Muscle layer of colon (tissue), 2 donors: ENCODE measurements around the gene CTDSPL.
A peak's percentile ranks its signal among the peaks of the same experiment; 100 is the strongest.
"Not testable (repeated sequence)": the region's sequence is repeated elsewhere in the genome, so short reads cannot be mapped to it uniquely, and the experiment has no call there.

Experiments used
- H3K27ac ChIP-seq: one replicate; pipeline ENCODE4 v1.7.0; 2013; ENCODE audit warnings: low read depth, mild to moderate bottlenecking, low read length, moderate library complexity
- H3K27me3 ChIP-seq, 2 donors: one replicate each; pipeline ENCODE4 v1.7.0; 2013; ENCODE audit warnings: low read length in 2 of 2, mild to moderate bottlenecking in 2 of 2; ENCODE audit not compliant: insufficient read depth in 2 of 2, control insufficient read depth in 1 of 2
- H3K36me3 ChIP-seq: one replicate; pipeline ENCODE4 v1.7.0; 2013; ENCODE audit warnings: mild to moderate bottlenecking, low read length; ENCODE audit not compliant: insufficient read depth
- H3K4me1 ChIP-seq: one replicate; pipeline ENCODE4 v1.7.0; 2013; ENCODE audit warnings: mild to moderate bottlenecking, low read length; ENCODE audit not compliant: insufficient read depth
- H3K4me3 ChIP-seq, 2 donors: one replicate each; pipeline ENCODE4 v1.7.0; 2013; ENCODE audit warnings: low read length in 2 of 2, low read depth in 1 of 2, mild to moderate bottlenecking in 1 of 2, moderate library complexity in 1 of 2
- H3K9ac ChIP-seq: one replicate; pipeline ENCODE4 v1.7.0; 2013; ENCODE audit warnings: low read length
- H3K9me3 ChIP-seq: one replicate; pipeline ENCODE4 v1.7.0; 2013; ENCODE audit warnings: mild to moderate bottlenecking, low read length
- donor health status: abdominal sarcoma.
- donor health status: Adenocarcinoma of cecum.

Gene CTDSPL

DNA sequence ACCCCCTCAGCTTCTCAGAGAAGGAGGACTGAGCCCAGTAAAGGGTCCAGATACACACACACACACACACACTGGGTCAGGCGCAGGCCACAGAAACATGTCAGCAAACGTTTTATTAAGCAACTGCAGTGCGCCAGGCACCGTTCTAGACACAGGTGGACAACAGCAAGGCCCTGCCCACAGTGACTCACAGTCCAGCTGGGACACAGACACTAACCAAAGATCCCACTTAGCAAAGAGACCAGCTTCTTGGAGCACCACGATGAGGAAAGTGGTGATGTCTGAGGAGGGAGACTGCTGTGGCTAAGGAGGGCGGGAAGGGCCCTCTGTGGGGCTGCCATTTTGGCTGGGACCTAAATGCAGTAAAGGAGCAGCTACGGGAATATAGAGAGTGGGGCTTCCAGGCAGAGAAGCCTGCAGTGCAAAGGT lies 126.1 kb downstream of the CTDSPL start:
- H3K27me3 ChIP-seq = no peaks in the 10 kb centered on the region
- H3K9ac ChIP-seq = no peak overlapping the region
- H3K9me3 ChIP-seq = no peaks in the 10 kb centered on the region
- no peak overlapping the region for H3K27ac ChIP-seq
- no peaks in the 10 kb centered on the region for H3K4me1 ChIP-seq
- peaks cover 11% of the 10 kb centered on the region for H3K36me3 ChIP-seq
- H3K4me3 ChIP-seq = no peak overlapping the region

GRCh38 chr3:37988376-37988775 lies 126.7 kb downstream of the CTDSPL start:
- H3K4me1 ChIP-seq, H3K4me3 ChIP-seq, H3K9me3 ChIP-seq, H3K27ac ChIP-seq, H3K9ac ChIP-seq, H3K27me3 ChIP-seq: not testable (repeated sequence)
- H3K36me3 ChIP-seq = peaks cover 11% of the 10 kb centered on the region

GRCh38 chr3:37988931-37989525 lies 127.3 kb downstream of the CTDSPL start:
- Histone ChIP-seq H3K9ac (no peak overlapping the region), H3K4me1 (peaks cover 7% of the 10 kb centered on the region), H3K36me3 (peaks cover 11% of the 10 kb centered on the region), H3K27ac (no peak overlapping the region), H3K4me3 (no peak overlapping the region), H3K27me3 (no peaks in the 10 kb centered on the region), H3K9me3 (no peaks in the 10 kb centered on the region)

- Histone ChIP-seq H3K27ac (no peak overlapping the region), H3K36me3 (peaks cover 3% of the 10 kb centered on the region), H3K27me3 (no peaks in the 10 kb centered on the region), H3K4me3 (no peak overlapping the region), H3K9ac (no peak overlapping the region), H3K4me1 (peaks cover 7% of the 10 kb centered on the region), H3K9me3 (no peaks in the 10 kb centered on the region)
Measured at GRCh38 chr3:37989821-37990480, 128.3 kb downstream of the CTDSPL start.

- Histone ChIP-seq H3K9me3 (no peaks in the 10 kb centered on the region), H3K4me1 (peaks cover 7% of the 10 kb centered on the region), H3K27me3 (no peaks in the 10 kb centered on the region), H3K9ac (no peak within 1 kb of the TSS), H3K27ac (no peak within 1 kb of the TSS), H3K4me3 (no peak within 1 kb of the TSS), H3K36me3 (no peaks in the 10 kb centered on the region)
Measured at GRCh38 chr3:37990527-37990926, 128.8 kb downstream of the CTDSPL start, which contains the start of gene VILL. Gene VILL, plus strand, starts transcription at chr3:37990786. Its CDS starts 2,887 bp downstream, at chr3:37993673.

GRCh38 chr3:37991109-37991508 lies 129.4 kb downstream of the CTDSPL start:
- Histone ChIP-seq H3K9me3 (no peaks in the 10 kb centered on the region), H3K4me1 (peaks cover 7% of the 10 kb centered on the region), H3K36me3 (no peaks in the 10 kb centered on the region), H3K27ac (no peak overlapping the region), H3K9ac (no peak overlapping the region), H3K27me3 (no peaks in the 10 kb centered on the region), H3K4me3 (no peak overlapping the region)

- Histone ChIP-seq H3K4me1 (peaks cover 7% of the 10 kb centered on the region), H3K36me3 (no peaks in the 10 kb centered on the region), H3K9ac (no peak overlapping the region), H3K4me3 (no peak overlapping the region), H3K9me3 (no peaks in the 10 kb centered on the region), H3K27ac (no peak overlapping the region), H3K27me3 (no peaks in the 10 kb centered on the region)
Measured at GRCh38 chr3:37991823-37992222, 130.1 kb downstream of the CTDSPL start.

DNA sequence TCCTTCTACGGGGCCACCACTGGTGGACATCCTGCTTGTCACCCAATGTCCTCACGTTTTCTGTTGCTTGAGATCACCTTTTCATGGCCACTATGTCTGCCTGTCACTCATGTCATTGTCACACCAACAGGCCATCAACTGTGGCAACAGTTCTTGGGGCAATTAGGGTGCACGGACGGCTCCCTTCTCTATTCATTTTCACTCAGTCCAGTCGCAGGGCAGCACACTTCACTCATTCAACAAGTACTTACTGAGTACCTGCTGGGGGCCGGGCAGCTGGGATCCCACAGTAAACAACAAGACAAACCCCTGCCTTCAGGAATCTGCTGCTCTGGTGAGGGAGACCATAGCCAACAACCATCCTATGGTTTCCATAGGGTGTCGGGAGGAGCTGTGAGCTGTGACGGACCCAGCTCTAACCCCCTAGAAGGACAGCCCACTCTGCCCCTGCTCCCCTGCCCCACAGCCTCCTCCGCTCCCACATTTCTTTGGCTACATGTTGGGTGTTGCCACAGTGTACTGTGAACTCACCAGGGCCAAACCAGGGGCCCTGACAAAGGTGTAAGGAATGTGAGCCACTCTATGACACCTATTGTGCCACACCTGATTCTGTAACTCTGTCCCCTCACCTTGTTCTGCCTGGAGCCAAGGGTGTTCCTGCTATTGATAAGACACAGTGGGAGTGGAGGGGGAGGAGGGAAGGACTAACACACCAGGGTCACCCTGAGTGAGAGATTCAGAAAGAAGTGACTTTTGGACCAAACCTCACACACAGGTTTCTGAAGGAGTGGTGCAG lies 130.8 kb downstream of the CTDSPL start:
- Histone ChIP-seq H3K27ac (no peak overlapping the region), H3K9ac (no peak overlapping the region), H3K4me3 (no peak overlapping the region), H3K27me3 (no peaks in the 10 kb centered on the region), H3K4me1 (peaks cover 7% of the 10 kb centered on the region), H3K36me3 (no peaks in the 10 kb centered on the region), H3K9me3 (no peaks in the 10 kb centered on the region)

DNA sequence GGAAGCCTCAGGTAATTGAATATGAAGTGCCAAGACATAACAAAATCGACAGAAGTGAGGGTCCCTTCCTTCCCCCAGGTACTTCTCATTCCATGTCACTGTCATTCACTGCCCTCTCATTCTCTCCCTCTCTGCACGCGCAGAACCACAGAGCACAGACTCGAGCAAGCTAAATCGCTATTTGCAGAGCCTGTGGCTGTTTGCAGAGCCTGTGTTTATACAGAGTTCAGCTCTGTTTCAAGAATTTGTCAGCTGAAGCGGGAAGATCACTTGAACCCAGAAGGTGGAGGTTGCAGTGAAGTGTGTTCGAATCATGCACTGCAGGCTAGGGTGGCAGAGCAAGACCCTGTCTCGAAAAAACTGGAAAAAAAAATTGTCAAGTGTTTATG lies 131.4 kb downstream of the CTDSPL start:
- H3K9me3 ChIP-seq = no peaks in the 10 kb centered on the region
- no peaks in the 10 kb centered on the region for H3K27me3 ChIP-seq
- H3K4me3 ChIP-seq = peak overlapping the region in 1 of 2 donors; percentile 85
- H3K4me1 ChIP-seq = peaks cover 10% of the 10 kb centered on the region
- no peaks in the 10 kb centered on the region for H3K36me3 ChIP-seq
- no peak overlapping the region for H3K27ac ChIP-seq
- H3K9ac ChIP-seq = no peak overlapping the region

DNA sequence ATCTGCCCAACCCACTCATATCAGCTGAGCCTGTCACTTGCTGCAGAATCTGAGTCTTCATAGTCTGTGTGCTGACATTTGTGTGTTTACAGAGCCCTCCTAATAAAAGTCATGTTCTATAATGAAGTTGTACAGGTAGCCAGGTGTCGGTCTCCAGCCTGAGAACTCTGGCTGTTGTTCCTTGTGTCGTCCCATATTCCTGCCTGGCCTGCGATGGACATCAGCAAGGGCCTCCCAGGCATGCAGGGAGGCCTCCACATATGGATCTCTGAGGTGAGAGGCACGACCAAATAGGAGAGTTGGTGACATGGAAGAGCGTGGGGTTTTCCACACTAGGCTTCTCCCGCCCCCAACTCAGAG lies 131.8 kb downstream of the CTDSPL start:
- no peaks in the 10 kb centered on the region for H3K9me3 ChIP-seq
- peak overlapping the region; percentile 79 for H3K27ac ChIP-seq
- H3K4me3 ChIP-seq = peak overlapping the region; percentile 62 to 85
- no peaks in the 10 kb centered on the region for H3K27me3 ChIP-seq
- H3K4me1 ChIP-seq = peaks cover 14% of the 10 kb centered on the region
- H3K9ac ChIP-seq = peak overlapping the region; percentile 40
- no peaks in the 10 kb centered on the region for H3K36me3 ChIP-seq

DNA sequence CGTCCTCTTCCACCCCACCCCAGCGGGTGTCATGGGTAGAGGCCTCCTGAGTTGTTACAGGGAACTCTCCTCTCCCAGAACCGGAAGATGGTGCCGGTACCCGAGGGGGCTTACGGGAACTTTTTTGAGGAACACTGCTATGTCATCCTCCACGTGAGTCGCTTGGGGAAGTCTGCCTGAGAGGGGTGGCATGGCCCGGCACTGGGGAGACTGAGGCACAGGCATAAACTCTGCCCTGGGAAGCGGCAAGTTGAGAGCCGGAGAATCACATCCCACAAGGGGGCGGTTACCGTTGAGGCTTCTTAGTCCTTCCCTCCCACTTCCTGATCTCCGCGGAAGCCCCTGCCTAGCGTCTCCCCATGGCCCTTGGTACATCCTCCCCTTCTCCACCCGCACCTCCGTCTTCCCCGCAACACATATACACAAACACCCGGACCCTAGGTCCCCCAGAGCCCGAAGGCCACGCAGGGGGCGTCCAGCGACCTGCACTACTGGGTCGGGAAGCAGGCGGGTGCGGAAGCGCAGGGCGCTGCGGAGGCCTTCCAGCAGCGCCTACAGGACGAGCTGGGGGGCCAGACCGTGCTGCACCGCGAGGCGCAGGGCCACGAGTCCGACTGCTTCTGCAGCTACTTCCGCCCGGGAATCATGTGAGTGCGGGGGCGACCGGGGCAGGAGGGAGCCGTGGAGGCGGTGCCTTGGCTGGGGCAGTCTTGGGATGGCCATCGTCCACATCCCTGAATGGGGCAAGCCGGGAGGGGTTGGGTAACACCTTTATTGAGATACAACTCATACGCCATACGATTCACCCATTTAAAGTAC lies 132.3 kb downstream of the CTDSPL start:
- Histone ChIP-seq H3K36me3 (no peaks in the 10 kb centered on the region), H3K9ac (peak overlapping the region; percentile 40), H3K4me3 (peak overlapping the region; percentile 62 to 85), H3K27ac (peak overlapping the region; percentile 79), H3K9me3 (no peaks in the 10 kb centered on the region), H3K4me1 (peaks cover 16% of the 10 kb centered on the region), H3K27me3 (no peaks in the 10 kb centered on the region)
